DND-41 (cell line): ENCODE data around the gene ICOS.

Experiments used
- EZH2 ChIP-seq: IDR thresholded peaks from 3 replicates; pipeline ENCODE4 v1.6.1; 2012; ENCODE audit warnings: borderline replicate concordance, low read depth, mild to moderate bottlenecking, moderate library complexity, low read length, inconsistent platforms; ENCODE audit not compliant: severe bottlenecking
- TF ChIP-seq, protein P1 (sequence below): IDR thresholded peaks from 2 replicates; pipeline ENCODE4 v1.5.1; 2012; ENCODE audit warnings: borderline replicate concordance, low read length, moderate library complexity, mild to moderate bottlenecking; ENCODE audit not compliant: poor library complexity, severe bottlenecking; ENCODE audit errors: extremely low read depth

DNA sequence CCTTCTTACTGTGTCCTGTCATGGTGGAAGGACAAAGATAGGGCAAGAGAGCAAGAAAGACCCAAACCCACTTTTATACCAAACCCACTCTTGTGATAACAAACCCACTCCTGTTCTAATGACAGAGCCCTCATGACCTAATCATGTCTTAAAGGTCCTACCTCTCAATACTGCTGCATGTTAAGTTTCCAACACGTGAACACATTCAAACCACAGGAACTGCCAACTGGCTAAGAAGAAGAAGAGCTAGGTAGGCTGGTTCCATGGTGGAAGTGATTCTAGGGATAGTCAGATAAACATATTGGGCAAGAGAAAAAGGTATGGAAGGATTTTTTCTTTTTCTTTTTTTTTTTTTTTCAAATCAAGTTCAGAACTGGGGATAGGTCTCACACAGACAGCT lies 47.0 kb upstream of the ICOS start:
- TF ChIP-seq, protein P1, sequence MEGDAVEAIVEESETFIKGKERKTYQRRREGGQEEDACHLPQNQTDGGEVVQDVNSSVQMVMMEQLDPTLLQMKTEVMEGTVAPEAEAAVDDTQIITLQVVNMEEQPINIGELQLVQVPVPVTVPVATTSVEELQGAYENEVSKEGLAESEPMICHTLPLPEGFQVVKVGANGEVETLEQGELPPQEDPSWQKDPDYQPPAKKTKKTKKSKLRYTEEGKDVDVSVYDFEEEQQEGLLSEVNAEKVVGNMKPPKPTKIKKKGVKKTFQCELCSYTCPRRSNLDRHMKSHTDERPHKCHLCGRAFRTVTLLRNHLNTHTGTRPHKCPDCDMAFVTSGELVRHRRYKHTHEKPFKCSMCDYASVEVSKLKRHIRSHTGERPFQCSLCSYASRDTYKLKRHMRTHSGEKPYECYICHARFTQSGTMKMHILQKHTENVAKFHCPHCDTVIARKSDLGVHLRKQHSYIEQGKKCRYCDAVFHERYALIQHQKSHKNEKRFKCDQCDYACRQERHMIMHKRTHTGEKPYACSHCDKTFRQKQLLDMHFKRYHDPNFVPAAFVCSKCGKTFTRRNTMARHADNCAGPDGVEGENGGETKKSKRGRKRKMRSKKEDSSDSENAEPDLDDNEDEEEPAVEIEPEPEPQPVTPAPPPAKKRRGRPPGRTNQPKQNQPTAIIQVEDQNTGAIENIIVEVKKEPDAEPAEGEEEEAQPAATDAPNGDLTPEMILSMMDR, result no peak
- TF ChIP-seq EZH2, result no peak
